Epidermal melanocyte (primary cell): ENCODE measurements around the gene ST6GALNAC3.

Source experiments
- DNase-seq: peaks from one replicate; pipeline ENCODE4 v3.0.0; 2011; ENCODE audit warnings: low spot score; ENCODE audit not compliant: insufficient read length

ST6GALNAC3 gene

GRCh38 chr1:76284842-76285241 lies 210.3 kb downstream of the ST6GALNAC3 start:
- DNase-seq, result no peak

GRCh38 chr1:76285578-76286135 lies 211.1 kb downstream of the ST6GALNAC3 start:
- DNase-seq, result no peak

DNA sequence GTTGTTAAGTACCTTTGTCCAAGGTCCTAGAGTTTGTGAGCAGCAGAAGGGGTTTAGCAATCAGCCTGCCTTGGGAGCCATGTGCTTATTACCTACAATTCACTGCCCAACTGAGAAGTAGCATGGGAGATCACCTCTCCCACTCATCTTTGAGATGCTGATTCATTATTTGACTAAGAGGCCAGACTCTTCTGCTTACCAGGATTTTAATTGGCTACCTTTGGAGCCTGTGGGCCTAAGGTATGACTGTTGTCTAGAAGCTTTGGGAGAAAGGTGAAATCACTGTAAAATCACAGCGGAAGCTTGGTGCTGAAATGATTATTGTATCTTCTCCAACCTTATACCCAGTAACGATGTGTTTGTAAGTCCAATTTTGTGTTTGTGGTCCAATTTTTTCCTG lies 213.4 kb downstream of the ST6GALNAC3 start:
- no peak for DNase-seq

- no peak for DNase-seq
Observed at GRCh38 chr1:76288758-76289483, 214.4 kb downstream of the ST6GALNAC3 start.

DNA sequence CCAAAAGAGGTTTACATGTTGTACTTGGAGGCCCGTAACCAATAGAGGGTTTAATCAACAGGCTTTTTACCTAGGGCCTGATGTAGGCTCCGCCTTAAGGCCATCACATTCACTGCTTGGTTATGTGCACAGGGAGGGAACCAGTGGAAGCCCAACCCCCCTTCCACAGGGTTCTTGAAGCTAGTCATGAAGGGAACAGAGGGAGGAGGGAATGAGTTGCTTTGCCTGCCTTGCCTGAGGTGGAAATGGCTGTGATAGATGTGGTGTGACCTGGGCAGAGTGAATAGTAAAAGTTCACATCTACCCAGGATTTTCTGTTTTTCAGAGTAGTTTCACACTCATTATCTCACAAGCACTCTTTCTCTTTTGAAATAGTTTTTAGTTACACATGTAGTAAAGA lies 215.1 kb downstream of the ST6GALNAC3 start:
- DNase-seq, result no peak

GRCh38 chr1:76290271-76290670 lies 215.7 kb downstream of the ST6GALNAC3 start:
- DNase-seq, result no peak

GRCh38 chr1:76291191-76291590 lies 216.6 kb downstream of the ST6GALNAC3 start:
- no peak for DNase-seq

DNA sequence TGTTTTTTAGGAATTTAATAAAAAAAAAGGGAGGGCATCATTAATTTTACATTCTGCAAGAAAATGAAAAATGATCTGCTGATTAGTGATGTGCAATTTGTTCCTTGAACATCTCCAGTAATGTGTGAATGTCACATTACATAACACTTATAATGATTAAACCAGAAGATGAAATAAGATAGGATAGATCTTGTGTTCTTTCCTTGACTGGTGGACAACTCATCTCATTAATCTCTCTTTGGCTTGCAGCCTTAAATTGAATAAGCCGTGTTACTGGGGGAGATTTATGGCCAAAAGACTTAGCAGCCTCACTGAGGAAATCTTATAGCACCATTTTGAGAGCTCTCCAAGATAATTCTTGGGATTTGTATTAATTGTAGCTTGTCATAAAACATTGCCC lies 217.2 kb downstream of the ST6GALNAC3 start:
- no peak for DNase-seq

DNA sequence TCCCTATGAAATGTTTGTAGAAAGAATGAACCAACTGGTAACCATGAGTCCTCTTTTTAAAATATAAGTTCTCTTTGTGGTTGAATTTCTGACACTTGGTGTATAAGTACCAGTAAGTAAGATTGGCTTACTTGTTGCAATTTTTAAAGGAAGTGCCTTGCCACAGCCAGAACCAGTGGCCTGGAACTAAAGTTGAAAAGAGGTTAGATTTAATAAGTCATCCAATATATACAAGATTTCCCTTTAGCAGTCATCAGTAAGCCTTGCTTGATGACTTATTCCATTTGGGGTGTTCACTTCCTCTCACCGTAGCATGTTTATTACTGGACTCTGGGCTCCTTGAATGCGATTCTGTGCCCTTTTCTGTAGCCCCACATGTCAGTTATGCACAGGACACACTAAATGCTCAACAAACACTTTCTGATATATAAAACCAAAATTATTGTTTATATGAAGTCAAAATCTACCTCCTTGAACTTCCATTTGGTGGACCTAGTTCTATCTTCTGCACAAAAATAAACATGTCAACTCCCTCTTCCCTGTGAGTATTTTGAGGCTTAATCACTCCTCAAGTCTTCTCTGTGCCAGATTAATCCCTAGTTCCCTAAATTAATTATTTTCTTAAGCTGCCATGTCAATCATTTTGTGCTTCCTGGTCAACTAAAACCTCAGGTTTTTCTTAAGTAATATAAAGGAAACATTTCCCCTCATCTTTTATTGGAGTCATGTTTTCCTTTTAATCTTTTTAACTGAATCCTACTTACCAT lies 218.1 kb downstream of the ST6GALNAC3 start:
- no peak for DNase-seq

- DNase-seq, result no peak
Observed at GRCh38 chr1:76293831-76294230, 219.3 kb downstream of the ST6GALNAC3 start.

DNA sequence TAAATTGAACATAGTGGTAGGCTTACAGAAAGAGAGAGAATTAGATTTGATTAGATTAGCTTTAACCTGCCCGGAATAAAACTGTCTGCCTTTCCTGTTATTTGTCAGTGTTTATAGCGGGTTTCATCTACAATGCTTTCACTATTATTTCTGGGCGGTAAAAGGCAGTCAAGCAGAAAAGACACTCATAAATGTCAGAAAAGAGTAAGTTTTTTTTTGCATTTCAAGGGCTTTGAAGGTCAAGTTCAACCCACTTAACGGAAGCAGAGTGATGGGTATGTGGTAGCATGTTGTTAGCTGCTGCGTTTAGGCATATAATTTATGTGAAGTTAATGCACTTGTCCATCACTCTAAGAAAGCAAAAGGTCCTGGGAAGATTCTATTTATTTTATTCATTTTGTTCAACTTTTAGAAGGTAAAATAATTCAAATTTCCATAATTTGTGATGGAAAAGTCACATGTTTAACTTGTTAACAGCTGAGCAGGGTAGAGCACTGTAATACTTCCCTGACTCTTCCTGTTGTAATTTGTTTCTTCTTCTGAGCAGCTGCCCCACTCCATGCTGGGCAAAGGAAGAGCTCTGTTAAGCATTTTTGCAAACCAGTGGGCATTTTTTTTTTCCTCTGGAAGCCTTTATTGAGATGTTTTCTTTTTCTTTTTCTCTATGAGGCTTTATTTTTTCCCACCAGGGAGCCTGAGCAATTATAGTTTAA lies 220.1 kb downstream of the ST6GALNAC3 start:
- DNase-seq, result no peak

DNA sequence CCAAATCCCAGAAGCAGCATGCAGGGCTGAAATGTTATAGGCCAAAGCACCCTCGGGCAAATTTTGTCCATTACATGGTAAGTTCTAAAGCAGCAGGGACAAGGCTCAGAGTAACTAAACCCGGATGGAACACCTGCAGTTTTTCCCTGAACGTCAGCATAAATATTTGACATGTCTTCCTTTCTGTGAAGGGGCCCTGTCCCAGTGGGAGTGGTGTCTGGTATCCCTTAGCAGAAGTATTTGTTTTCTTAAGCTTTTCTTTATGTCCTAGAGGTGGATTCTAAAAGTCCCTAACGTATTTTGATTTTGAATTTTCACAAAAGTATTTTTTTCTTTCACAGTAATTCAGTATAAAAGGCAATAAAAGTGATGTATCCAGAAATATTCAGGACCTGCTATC lies 223.9 kb downstream of the ST6GALNAC3 start:
- no peak for DNase-seq

GRCh38 chr1:76299036-76299435 lies 224.5 kb downstream of the ST6GALNAC3 start:
- DNase-seq, result no peak

GRCh38 chr1:76300556-76300955 lies 226.0 kb downstream of the ST6GALNAC3 start:
- DNase-seq, result no peak

GRCh38 chr1:76302711-76303339 lies 228.3 kb downstream of the ST6GALNAC3 start:
- DNase-seq, result no peak

DNA sequence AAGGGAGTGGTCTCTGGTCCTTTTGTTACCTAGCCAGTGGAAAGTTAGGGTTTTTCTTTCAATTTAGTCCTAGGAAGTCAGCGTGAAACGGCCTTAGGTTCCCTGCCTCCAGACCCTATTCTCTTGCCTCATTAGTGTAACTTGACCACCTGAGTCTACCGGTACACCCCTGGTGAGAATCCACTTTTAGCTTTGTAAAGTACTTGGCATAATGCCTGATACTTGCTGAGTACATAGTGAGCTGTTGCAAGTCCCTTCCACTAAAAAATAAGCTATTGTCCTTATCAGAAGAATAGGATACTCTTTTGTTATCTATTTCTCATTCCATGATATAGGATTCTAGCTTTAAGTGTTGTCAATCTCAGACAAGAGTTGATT lies 228.8 kb downstream of the ST6GALNAC3 start:
- no peak for DNase-seq

- no peak for DNase-seq
Observed at GRCh38 chr1:76313304-76313703, 238.8 kb downstream of the ST6GALNAC3 start.

GRCh38 chr1:76314730-76315129 lies 240.2 kb downstream of the ST6GALNAC3 start:
- DNase-seq, result no peak

DNA sequence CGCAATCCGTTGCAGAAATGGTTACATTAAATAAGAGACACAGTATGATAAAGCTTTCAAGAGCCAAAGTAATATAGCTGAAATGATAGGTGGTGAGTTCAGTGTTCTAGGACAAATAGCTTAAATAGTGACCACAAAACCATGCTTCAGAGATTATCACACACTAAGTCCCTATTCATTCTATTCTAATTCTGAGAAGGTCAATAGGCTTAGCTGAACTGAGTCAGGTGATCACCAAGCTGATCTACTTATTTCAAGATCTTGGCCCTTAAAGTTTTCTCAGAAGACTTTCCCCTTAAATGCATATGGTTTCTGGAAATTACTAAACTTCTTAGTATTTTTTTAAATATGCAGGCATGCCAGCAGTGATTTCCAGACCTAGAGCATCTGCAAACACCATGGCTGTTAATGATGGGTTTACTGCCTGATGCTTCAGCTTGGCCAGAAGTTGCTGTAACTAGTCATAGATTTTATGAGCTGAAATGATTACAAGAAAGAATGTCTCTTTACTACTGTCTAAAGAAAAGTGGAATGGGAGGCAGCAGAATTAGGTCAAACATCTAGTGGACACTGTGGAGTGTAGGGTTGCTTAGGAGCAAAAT lies 242.9 kb downstream of the ST6GALNAC3 start:
- DNase-seq, result peak; percentile 27

DNA sequence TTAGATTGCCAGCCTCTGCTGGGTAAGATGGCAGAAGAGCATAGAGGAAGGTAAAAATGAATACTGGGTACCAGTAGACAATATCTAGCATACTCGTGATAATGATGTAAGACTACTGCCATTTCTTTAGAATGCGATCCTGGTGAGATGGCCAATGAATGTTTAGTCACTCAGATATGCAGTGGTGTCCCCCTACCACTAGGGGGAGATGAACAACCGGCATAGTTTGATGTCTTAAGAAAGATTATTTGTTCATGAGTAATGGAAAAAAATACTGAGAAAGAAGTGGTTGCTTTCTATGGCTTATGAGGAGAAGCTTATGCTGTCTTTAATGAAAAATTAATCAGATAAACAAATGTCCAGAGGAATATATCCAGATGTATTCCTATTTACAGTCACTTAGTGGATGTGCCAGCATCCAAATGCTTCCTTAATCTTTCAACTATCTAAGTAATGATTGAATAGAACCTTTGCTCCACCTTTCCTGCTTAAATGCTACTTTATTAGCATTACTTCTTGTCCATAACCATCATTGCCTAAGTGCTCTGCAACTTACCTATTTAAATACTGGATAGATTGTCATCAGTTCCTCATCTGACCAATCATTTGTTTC lies 256.6 kb downstream of the ST6GALNAC3 start:
- peak; percentile 24 for DNase-seq

DNA sequence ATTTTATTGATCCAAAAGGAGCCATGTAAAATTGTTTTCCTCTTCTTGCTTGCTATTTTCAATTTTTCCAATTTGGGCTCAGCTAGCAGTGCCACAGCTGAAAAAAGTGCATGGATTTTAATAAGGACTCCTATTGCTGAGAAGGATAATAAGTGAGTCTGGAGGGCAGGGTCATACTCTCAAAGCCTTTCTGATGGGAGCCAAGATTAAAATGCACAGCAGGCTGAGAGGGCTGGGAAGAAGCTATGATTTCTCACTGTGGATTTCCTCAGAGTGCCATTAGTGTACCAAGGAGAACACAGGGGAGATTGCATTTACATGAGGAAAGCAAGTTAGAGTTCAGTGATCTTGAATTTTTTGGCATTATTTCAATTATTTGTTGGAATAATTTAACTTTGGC lies 261.3 kb downstream of the ST6GALNAC3 start:
- DNase-seq, result no peak
